SW 1271 (cell line): Measurements from ENCODE around the gene LIPG.
"Not testable (repeated sequence)": the region's sequence is repeated elsewhere in the genome, so short reads cannot be mapped to it uniquely, and the experiment has no call there.

Experiments
- DNase-seq, 2 experiments: peaks; one replicate each; lab custom pipeline; 2025; lab: John Stamatoyannopoulos, UW

The LIPG gene

GRCh38 chr18:49561289-49562193, at the start of gene LIPG:
TSS of gene LIPG (plus strand) at chr18:49562057. CDS start at chr18:49562309, 252 bp downstream.
- DNase-seq, result no peak

- DNase-seq, result not testable (repeated sequence)
These were observed 49.0 kb upstream of the LIPG start for GRCh38 chr18:49512876-49513275.

- no peak for DNase-seq
These were observed 47.3 kb upstream of the LIPG start for GRCh38 chr18:49514577-49514976.

GRCh38 chr18:49515003-49515402, 46.9 kb upstream of the LIPG start:
- not testable (repeated sequence) for DNase-seq

GRCh38 chr18:49515516-49515915, 46.3 kb upstream of the LIPG start:
- DNase-seq, result no peak

- DNase-seq, result no peak
These were observed 44.4 kb upstream of the LIPG start for GRCh38 chr18:49517483-49517882.

GRCh38 chr18:49519101-49519971, 42.5 kb upstream of the LIPG start:
- DNase-seq, result no peak

GRCh38 chr18:49520661-49521145, 41.2 kb upstream of the LIPG start:
- DNase-seq, result no peak

- DNase-seq, result no peak
These were observed 40.5 kb upstream of the LIPG start for GRCh38 chr18:49521216-49521835.

- not testable (repeated sequence) for DNase-seq
These were observed 38.2 kb upstream of the LIPG start for GRCh38 chr18:49523580-49524093.

- DNase-seq, result no peak
These were observed 37.5 kb upstream of the LIPG start for GRCh38 chr18:49524349-49524748.

GRCh38 chr18:49524951-49525350, 36.9 kb upstream of the LIPG start:
- DNase-seq, result no peak

GRCh38 chr18:49525981-49526380, 35.9 kb upstream of the LIPG start:
- DNase-seq, result no peak

- no peak for DNase-seq
These were observed 34.1 kb upstream of the LIPG start for GRCh38 chr18:49527631-49528327.

GRCh38 chr18:49529596-49529995, 32.3 kb upstream of the LIPG start:
- no peak for DNase-seq

- no peak for DNase-seq
These were observed 30.1 kb upstream of the LIPG start for GRCh38 chr18:49531678-49532153.

GRCh38 chr18:49534846-49535601, 26.8 kb upstream of the LIPG start:
- no peak for DNase-seq

- DNase-seq, result no peak
These were observed 24.5 kb upstream of the LIPG start for GRCh38 chr18:49537232-49537896.

GRCh38 chr18:49544362-49544761, 17.5 kb upstream of the LIPG start:
- DNase-seq, result no peak

GRCh38 chr18:49546278-49546677, 15.6 kb upstream of the LIPG start:
- DNase-seq, result no peak
